Measurements from ENCODE around the gene CACNA1D.

CACNA1D gene

DNA sequence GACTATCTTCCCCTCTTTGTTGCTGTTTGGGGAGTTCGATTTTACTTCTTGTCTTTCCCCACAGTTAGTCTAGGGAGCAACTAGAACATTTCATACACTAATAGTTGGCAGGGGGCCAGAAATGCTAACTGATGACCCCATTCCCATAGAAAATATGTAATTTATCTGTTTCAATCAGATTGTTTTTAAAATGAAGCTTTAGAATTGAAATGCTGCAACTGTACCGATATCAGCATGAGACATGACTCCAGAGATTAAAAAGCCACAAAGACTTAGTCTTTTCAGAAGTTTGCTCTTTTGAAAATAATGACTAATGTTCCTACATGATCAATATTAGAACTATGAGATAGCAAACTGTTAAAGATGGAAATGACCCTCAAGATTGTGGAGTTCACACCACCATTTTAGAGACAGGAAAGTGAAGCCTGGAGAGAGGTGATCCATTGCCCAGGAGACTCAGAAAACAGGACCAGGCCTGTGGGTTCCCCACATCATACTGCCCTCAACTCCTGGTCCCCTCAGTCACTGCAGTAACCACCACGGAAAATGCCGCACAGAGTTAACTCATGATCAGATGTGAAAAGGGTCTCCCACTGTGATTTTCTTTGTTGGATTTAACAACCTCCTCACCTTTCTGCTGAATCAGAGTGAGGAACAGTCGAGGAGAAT, 221.5 kb downstream of the CACNA1D start:
- no peak for DNase-seq (ENCODE audit: low read depth)

- DNase-seq (ENCODE audit: low read depth): no peak
These were observed 222.6 kb downstream of the CACNA1D start for GRCh38 chr3:53716998-53717397.

- DNase-seq (ENCODE audit: low read depth): no peak
These were observed 224.1 kb downstream of the CACNA1D start for GRCh38 chr3:53718462-53718861.

- no peak for DNase-seq (ENCODE audit: low read depth)
These were observed 225.4 kb downstream of the CACNA1D start for GRCh38 chr3:53719796-53720195.

- no peak for DNase-seq (ENCODE audit: low read depth)
These were observed 227.0 kb downstream of the CACNA1D start for GRCh38 chr3:53721187-53722119.

- DNase-seq (ENCODE audit: low read depth): no peak
These were observed 230.2 kb downstream of the CACNA1D start for GRCh38 chr3:53724566-53724965.

GRCh38 chr3:53725387-53725995, 231.1 kb downstream of the CACNA1D start:
- no peak for DNase-seq (ENCODE audit: low read depth)

GRCh38 chr3:53726643-53727042, 232.2 kb downstream of the CACNA1D start:
- no peak for DNase-seq (ENCODE audit: low read depth)

GRCh38 chr3:53728606-53729005, 234.2 kb downstream of the CACNA1D start:
- DNase-seq (ENCODE audit: low read depth): no peak

GRCh38 chr3:53729159-53729558, 234.7 kb downstream of the CACNA1D start:
- no peak for DNase-seq (ENCODE audit: low read depth)

GRCh38 chr3:53729618-53730017, 235.2 kb downstream of the CACNA1D start:
- DNase-seq (ENCODE audit: low read depth): no peak

DNA sequence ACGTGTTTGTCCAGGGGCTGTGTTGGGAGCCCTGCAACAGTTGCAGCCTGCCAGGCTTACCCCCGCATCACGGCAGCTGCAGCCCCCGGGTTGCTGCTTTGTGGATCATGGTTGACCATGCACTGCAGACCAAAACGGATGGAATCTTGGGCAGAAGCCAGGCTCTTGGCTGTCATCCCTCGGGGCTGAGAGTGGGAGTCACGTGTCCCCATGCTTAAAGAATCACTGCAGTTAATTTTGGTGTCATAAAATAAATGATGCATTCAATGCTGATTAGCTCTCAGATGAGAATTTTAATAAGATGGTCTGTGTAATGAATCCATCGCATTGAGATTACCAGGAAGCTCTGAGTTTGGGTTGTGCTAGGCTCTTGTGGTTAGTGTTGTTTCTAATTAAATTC, 236.2 kb downstream of the CACNA1D start:
- DNase-seq (ENCODE audit: low read depth): no peak

- no peak for DNase-seq (ENCODE audit: low read depth)
These were observed 237.7 kb downstream of the CACNA1D start for GRCh38 chr3:53731934-53732624.

GRCh38 chr3:53733446-53733845, 239.0 kb downstream of the CACNA1D start:
- no peak for DNase-seq (ENCODE audit: low read depth)

GRCh38 chr3:53739966-53740365, 245.6 kb downstream of the CACNA1D start:
- no peak for DNase-seq (ENCODE audit: low read depth)

GRCh38 chr3:53740956-53741355, 246.5 kb downstream of the CACNA1D start:
- no peak for DNase-seq (ENCODE audit: low read depth)

- DNase-seq (ENCODE audit: low read depth): no peak
These were observed 249.9 kb downstream of the CACNA1D start for GRCh38 chr3:53744351-53744750.

DNA sequence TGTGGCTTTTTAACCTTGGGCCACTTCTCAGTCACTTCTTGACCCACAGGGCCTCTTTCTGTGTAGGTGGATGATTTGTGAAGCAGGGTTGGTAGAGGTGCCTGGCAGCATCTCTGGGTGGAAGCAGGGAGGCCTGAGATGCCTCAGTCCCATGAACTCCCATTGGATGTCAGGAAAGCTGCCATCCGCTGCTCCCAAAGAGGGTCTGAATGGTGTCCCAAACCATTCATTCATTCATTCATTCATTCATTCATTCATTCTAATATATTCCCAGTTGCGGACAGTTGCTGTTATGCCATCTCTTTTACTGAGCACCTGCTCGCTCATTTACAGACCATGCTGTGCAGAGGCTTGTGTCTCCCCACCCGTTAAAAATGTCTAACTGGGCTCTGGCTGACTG, 253.1 kb downstream of the CACNA1D start:
- DNase-seq (ENCODE audit: low read depth): no peak

- no peak for DNase-seq (ENCODE audit: low read depth)
These were observed 254.3 kb downstream of the CACNA1D start for GRCh38 chr3:53748512-53749271.

DNA sequence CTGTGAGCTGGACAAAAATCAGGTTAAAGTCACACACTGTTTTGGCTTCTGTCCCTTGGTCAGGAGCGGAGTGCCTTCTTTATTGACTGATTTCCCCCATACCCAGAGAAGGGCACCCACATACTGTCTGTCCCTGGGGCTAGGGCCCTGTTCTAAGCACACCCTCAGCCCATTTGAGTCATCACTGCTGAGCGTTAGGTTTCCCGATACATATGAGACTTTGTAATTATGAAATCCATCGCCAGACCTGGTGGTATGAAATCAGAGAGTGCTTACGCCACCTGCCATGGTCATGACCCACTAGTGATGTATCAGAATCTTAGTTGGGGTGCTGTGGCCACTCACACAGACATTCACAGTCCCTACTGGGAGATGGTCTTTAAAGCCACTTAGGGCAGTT, 255.0 kb downstream of the CACNA1D start:
- no peak for DNase-seq (ENCODE audit: low read depth)
